GM06990 (cell line): ENCODE measurements around the gene FGFBP1.
"Not testable (repeated sequence)": the region's sequence is repeated elsewhere in the genome, so short reads cannot be mapped to it uniquely, and the experiment has no call there.

ENCODE experiments used
- DNase-seq: peaks from one replicate; pipeline ENCODE4 v3.0.0-alpha.2; 2011; ENCODE audit not compliant: insufficient read length; ENCODE audit errors: extremely low read depth
- H3K27me3 ChIP-seq: replicated peaks from 2 replicates; pipeline ENCODE4 v1.6.0; 2011; ENCODE audit warnings: low read length; ENCODE audit not compliant: control insufficient read depth, insufficient read depth
- H3K36me3 ChIP-seq: 2 replicates; pipeline ENCODE4 v1.5.1; 2011; ENCODE audit warnings: low read length; ENCODE audit not compliant: control insufficient read depth, insufficient read depth
- H3K4me3 ChIP-seq: replicated peaks from 2 replicates; pipeline ENCODE4 v1.5.1; 2011; ENCODE audit warnings: low read depth, mild to moderate bottlenecking, control low read depth, low read length
- TF ChIP-seq, protein P1 (sequence below): IDR thresholded peaks from 2 replicates; pipeline ENCODE4 v1.5.1; 2011; ENCODE audit warnings: low read length, control low read depth, mild to moderate bottlenecking, inconsistent platforms; ENCODE audit not compliant: insufficient read depth, poor library complexity, severe bottlenecking

Gene FGFBP1

DNA sequence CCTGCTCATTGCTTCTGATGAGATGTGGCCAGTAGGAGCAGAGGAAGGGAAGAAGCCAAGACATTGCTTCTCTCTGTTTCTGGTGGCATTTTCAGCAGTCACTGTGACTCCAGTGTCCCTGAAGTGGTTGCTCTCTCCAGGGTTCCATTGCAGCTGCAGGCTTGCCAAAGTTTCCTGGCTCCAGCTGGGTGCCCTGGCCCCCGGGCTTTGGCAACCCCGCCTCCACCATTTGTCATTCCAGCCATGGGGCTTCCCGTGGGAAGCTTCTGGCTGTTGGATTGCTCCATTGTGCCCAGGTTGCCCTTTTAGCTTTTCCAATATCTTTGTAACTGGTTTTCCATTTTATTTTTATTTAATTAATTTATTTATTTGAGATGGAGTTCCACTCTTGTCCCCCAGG, 12.7 kb downstream of the FGFBP1 start:
- Histone ChIP-seq H3K4me3 (no peak overlapping the region), H3K36me3 (no peaks in the 10 kb centered on the region), H3K27me3 (0 out of 2 replicates have a peak, but pooled peaks cover 1% of the 10 kb centered on the region)
- DNase-seq: no peak
- TF ChIP-seq, protein P1, sequence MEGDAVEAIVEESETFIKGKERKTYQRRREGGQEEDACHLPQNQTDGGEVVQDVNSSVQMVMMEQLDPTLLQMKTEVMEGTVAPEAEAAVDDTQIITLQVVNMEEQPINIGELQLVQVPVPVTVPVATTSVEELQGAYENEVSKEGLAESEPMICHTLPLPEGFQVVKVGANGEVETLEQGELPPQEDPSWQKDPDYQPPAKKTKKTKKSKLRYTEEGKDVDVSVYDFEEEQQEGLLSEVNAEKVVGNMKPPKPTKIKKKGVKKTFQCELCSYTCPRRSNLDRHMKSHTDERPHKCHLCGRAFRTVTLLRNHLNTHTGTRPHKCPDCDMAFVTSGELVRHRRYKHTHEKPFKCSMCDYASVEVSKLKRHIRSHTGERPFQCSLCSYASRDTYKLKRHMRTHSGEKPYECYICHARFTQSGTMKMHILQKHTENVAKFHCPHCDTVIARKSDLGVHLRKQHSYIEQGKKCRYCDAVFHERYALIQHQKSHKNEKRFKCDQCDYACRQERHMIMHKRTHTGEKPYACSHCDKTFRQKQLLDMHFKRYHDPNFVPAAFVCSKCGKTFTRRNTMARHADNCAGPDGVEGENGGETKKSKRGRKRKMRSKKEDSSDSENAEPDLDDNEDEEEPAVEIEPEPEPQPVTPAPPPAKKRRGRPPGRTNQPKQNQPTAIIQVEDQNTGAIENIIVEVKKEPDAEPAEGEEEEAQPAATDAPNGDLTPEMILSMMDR: no peak

DNA sequence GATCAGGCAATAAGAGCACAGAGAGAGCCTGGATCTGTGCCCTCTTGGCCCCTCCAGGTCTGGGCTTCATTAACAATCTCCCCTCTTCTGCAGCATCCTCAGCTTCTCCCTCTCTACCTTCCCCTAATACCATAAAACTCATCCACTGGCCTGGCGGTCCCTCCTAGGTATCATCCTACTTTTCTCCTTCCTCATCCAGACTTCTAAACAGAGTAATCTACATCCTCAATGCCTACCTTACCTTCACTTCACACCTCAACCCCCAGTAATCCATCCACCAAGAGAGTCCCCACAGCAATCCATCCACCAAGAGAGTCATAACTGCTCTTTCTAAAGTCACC, 17.0 kb downstream of the FGFBP1 start:
- DNase-seq: no peak
- Histone ChIP-seq H3K27me3 (0 out of 2 replicates have a peak, but pooled peaks cover 1% of the 10 kb centered on the region), H3K36me3 (no peaks in the 10 kb centered on the region), H3K4me3 (no peak overlapping the region)
- TF ChIP-seq, protein P1: no peak

DNA sequence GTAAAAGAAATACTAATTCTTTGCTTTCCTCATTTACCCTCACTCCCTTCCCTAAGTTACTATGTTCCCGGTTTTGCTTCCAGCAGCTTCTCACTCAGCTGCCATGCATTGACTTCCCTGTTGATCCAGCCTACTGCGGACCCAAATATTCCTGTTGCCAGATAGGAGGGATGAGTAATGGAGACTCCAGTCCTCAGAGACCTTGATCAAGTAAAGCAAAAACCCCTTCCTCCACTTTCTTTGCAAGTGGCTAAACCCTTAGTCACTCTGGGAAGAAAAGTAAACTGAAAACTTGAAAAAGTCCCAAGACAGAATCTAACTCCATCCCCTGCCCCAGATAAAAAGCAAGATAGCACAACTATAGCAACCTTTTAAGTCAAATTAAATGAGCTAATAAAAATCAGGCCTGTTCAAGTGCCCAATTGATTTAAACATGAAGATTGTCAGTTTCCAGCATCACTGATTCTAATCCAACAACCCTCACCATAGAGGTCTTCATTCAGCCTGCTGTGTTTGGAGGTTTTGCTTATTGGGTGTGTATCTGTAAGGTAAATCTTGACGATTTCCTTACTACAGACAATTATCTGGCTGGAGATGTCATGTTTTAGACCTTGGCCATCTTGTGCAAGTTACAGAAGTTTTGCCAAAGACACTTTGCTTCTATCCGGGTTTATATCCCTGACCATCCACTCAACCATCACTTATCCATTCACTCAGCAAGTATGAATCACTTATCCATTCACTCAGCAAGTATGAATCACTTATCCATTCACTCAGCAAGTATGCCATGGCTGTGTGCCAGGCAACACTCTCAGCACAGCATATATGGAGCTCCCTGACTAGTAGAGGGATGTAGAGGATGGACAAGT, 17.6 kb downstream of the FGFBP1 start:
- no peak overlapping the region for H3K4me3 ChIP-seq
- TF ChIP-seq, protein P1: no peak
- H3K27me3 ChIP-seq: 0 out of 2 replicates have a peak, but pooled peaks cover 1% of the 10 kb centered on the region
- no peak for DNase-seq
- no peaks in the 10 kb centered on the region for H3K36me3 ChIP-seq

DNA sequence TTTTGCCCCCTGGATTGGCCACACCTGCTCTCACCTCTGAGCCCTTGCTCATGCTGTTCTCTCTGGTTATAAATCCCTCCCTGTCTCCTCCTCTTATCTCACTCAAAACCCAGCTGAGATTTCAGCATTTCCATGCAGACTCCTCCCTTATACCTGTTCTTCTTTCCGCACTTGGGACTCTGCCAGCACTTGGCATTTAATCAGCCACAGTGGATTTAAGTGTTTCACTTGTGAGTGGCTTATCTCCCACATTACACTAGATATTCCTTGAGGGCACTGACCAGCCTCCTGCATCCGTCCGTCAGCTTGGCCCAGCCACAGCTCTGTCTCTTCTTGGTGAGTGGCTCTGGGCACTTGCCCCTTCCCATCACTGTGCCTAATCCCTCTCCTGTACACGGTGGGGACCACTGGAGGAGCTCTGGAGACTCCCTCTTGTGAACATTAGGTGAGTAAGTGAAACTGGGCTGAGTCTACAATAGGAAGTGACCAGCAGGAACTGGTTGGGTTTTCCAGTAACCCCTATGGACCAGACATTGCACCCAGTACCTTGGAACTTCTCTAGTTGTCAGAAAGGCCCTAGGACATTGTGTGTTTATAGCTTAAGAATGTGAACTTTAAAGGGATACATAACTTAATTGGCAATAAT, 19.9 kb downstream of the FGFBP1 start:
- DNase-seq: no peak
- Histone ChIP-seq H3K36me3 (no peaks in the 10 kb centered on the region), H3K4me3 (no peak overlapping the region), H3K27me3 (0 out of 2 replicates have a peak, but pooled peaks cover 1% of the 10 kb centered on the region)
- TF ChIP-seq, protein P1: no peak

DNA sequence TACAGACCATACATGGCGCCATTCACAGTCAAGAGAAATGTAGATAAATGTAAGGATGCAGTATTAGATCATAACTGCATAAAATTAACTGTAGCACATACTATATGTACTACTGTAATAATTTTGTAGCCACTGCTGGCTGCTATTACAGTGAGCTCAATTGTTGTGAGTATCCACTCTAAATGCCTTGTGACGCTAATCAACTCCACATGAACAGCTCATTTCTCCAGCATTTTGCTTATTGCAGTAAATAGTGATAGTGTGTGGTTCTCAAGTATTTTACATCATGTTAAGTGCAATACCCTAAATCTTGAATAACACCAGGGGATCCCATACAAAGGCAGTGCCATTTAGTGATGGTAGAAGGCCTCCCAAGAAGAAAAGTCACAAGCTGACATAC, 21.2 kb downstream of the FGFBP1 start:
- Histone ChIP-seq H3K4me3 (no peak overlapping the region), H3K27me3 (0 out of 2 replicates have a peak, but pooled peaks cover 1% of the 10 kb centered on the region), H3K36me3 (no peaks in the 10 kb centered on the region)
- TF ChIP-seq, protein P1: no peak
- DNase-seq: no peak

DNA sequence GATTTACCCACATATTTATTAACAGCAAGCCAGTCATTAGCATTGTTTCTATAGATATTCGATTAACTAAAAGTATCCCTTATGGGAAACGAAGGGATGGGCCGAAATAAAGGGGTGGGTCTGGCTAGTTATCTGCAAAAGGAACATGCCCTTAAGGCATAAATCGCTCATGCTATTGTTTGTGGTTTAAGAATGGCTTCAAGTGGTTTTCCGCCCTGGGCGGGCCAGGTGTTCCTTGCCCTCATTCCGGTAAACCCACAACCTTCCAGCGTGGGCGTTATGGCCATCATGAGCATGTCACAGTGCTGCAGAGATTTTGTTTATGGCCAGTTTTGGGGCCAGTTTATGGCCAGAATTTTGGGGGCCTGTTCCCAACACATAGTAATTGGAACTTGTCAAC, 22.2 kb downstream of the FGFBP1 start:
- H3K36me3 ChIP-seq, H3K27me3 ChIP-seq, H3K4me3 ChIP-seq, DNase-seq: not testable (repeated sequence)
